GM23338 (cell line): ENCODE measurements around the gene SYCP2.

Source experiments
- EZH2 ChIP-seq: fragments of 200-600 bp; sonication (generic); IDR thresholded peaks from one replicate; pipeline ENCODE4 v1.8.0; 2017; ENCODE audit warnings: antibody characterized with exemption, mild to moderate bottlenecking, low read depth; ENCODE audit not compliant: unreplicated experiment
- POLR2AphosphoS5 ChIP-seq: IDR thresholded peaks from 2 replicates; pipeline ENCODE4 v1.6.1; 2016; ENCODE audit warnings: antibody characterized with exemption, low read depth
- ZNF114 ChIP-seq: fragments of 250-450 bp; sonication (Bioruptor Pico); IDR thresholded peaks from 2 replicates; pipeline ENCODE4 v1.5.0; 2020; ENCODE audit warnings: mild to moderate bottlenecking, moderate library complexity
- TF ChIP-seq, protein P1 (sequence below), 2 experiments: fragments of 200-600 bp in 1 of 2; sonication (generic) in 1 of 2; conservative IDR thresholded peaks; 2 replicates each; pipeline versions ENCODE4 v1.5.1 to v1.6.1; 2016 to 2017; ENCODE audit warnings: antibody characterized with exemption in 2 of 2, low read depth in 2 of 2, mild to moderate bottlenecking in 2 of 2, moderate library complexity in 1 of 2

GRCh38 chr20:59966428-59966827 is 33.0 kb upstream of the SYCP2 start:
- TF ChIP-seq, protein P1, sequence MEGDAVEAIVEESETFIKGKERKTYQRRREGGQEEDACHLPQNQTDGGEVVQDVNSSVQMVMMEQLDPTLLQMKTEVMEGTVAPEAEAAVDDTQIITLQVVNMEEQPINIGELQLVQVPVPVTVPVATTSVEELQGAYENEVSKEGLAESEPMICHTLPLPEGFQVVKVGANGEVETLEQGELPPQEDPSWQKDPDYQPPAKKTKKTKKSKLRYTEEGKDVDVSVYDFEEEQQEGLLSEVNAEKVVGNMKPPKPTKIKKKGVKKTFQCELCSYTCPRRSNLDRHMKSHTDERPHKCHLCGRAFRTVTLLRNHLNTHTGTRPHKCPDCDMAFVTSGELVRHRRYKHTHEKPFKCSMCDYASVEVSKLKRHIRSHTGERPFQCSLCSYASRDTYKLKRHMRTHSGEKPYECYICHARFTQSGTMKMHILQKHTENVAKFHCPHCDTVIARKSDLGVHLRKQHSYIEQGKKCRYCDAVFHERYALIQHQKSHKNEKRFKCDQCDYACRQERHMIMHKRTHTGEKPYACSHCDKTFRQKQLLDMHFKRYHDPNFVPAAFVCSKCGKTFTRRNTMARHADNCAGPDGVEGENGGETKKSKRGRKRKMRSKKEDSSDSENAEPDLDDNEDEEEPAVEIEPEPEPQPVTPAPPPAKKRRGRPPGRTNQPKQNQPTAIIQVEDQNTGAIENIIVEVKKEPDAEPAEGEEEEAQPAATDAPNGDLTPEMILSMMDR (conservative IDR thresholded peaks at IDR 0.05; ENCODE audit: low read depth in 2 of 2), result no peak
- no peak for TF ChIP-seq POLR2AphosphoS5
- TF ChIP-seq EZH2, result no peak
- no peak for TF ChIP-seq ZNF114
